GM19328 (cell line): Measurements from ENCODE around the gene PYY.

Experiments used
- ATAC-seq: cut with Tn5 transposase; IDR thresholded peaks from one replicate; pipeline ENCODE4 v1.9.1; 2021; ENCODE audit warnings: mild to moderate bottlenecking, moderate library complexity; ENCODE audit not compliant: unreplicated experiment

Gene PYY

DNA sequence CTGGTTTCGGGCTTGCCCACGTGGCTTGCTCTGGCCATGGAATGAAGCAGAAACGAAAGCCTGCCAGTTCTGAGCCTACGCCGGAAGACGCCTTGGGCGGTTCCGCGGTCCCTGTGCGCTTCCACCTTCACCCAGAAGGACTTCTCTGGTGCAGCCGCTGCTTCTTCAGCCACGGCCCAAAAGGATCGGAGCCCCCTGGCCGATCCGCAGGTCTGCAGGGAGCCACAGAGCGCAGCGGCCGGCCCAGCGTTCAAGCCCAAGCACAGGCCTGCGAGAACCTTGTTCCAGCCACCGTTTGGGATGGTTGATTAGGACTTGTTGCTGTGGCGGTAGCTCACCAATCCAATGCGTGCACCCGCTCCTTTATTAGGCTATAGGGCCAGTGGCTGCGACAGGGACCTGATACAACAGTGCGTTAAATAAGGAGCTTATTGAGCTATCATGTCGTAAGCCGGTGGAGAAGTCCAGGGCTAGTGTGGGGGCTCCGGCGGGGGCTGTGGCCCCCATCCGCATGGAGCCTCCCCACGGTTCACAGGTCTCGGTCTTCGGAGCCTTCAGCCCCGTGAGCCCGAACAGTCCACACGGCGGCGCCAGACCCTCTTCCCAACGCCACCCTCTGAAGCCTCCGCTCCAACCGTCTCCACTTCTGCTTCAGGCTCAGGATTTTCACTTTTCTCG, 36.3 kb downstream of the PYY start:
- ATAC-seq, result no peak

- ATAC-seq, result no peak
Observed at GRCh38 chr17:43917016-43917347, 36.8 kb downstream of the PYY start.

GRCh38 chr17:43916385-43916784, 37.4 kb downstream of the PYY start:
- no peak for ATAC-seq

- ATAC-seq, result no peak
Observed at GRCh38 chr17:43915559-43915958, 38.2 kb downstream of the PYY start.

GRCh38 chr17:43914451-43914850, 39.3 kb downstream of the PYY start:
- no peak for ATAC-seq

DNA sequence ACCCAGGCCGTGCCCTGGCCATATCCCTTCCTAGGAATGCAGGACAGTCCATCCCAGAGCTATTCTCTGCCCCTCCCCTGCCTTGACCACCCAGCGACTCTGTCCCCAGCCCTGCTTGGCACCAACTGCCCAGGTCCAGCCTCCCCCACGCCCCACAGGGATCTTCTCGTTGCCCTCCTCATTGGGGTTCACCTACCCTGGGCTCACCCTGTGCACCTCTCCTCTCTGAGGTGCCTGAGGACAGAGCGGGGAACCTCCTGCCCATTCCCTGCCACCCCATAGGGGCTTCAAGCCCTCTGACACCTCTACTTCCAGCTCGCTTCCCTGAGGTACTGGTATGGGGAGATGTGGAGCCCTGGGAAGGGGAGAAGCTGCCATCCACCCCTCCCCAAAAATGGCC, 40.2 kb downstream of the PYY start:
- no peak for ATAC-seq

GRCh38 chr17:43912635-43913304, 41.0 kb downstream of the PYY start:
- no peak for ATAC-seq

GRCh38 chr17:43911904-43912303, 41.8 kb downstream of the PYY start:
- no peak for ATAC-seq

- no peak for ATAC-seq
Observed at GRCh38 chr17:43909537-43910231, 44.1 kb downstream of the PYY start.

DNA sequence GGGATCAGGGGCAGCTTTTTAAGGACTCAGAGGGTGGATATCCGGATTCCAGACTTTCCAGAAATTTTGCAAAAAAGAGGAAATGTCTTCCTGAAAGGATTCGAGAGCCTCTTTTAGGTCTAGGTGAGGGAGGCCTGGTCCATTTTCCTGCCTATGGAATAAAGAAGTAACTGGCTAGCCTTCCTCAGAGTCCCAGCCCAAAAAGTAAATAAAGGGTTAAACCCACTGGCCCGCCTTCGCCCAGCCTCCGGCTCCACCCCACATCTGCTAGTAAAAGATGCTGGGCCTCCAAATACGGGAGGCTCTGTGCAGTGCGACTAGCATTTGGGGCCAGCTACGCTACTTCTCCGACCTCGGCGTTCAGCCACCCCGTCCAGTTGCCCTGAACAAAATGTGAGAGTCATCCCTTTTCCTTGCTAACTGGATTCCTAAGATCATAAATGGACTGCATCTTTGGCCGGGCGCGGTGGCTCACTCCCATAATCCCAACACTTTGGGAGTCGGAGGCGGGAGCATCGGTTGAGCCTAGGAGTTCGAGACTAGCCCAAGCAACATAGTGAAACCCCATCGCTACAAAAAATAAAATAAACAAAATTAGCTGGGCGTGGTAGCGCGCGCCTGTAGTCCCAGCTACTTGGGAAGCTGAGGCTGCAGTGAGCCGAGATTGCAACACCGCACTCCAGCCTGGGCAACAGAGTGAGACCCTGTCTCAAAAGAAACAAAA, 45.6 kb downstream of the PYY start:
- no peak for ATAC-seq

DNA sequence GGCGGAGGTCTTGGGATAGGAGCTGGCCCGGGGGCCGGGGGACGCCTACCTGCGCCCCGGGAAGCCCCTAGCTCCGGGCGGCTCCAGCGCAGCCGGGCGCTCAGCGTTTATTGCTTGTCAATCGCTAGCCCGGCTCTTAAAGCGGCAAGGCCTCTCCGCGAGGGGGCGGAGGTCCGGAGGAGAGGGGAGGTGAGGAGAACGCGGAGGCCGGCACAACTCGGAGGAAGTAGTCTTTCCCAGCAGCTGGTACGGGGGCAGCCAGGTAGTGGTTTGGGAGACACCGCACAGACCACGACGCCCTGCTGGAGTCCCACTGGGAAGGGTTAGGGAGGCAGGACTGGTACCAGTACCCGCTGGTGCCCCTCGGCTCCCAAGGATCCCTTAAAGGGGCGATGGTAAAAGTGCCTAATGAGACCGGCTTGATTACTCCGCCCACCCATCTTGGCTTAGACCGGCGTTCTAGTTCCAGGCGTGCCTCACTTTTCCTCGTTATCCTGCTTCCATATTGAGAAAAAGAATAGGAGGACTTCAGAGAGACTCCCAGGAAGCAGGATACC, 46.2 kb downstream of the PYY start, which contains the start of gene MPP2:
TSS of gene MPP2 (minus strand) at position 112 of the 557 bp plus-strand sequence. CDS start 3,076 bp downstream, outside the sequence.
- ATAC-seq, result no peak

GRCh38 chr17:43906951-43907424, 46.8 kb downstream of the PYY start:
- no peak for ATAC-seq

GRCh38 chr17:43905985-43906852, 47.5 kb downstream of the PYY start:
- ATAC-seq, result no peak

DNA sequence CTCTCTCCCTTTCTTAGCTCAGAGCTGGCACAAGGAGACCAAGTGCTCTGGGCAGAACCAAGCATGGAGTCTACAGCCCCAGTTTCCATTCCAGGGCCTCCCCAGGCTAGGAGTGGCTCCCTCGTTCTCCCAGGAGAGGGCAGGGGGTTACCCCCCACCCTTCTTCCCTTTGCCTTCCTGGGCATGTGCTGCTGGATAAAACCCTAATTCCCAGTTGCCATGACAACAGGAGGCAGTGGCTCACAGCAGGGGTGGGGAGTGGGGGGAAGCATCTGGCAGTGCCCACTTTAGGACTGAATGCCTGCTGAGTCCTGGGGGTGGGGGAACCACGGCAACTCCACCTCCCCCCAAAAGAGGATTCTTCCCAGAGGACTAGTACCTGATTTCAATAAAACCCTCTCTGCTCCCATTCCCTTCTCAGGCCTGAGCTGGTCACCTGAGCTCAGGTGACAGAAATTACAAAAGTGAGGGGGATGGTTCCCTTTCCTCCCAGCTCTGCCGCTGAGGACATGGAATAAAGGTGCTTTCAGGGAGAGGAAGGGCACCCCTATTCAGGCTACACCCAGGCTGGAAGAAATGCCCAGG, 48.2 kb downstream of the PYY start:
- no peak for ATAC-seq
